CD4-positive, alpha-beta T cell treated with Interleukin-4 for 4 hours (primary cell): ENCODE results near the gene NSRP1.
"Not testable (repeated sequence)": the region's sequence is repeated elsewhere in the genome, so short reads cannot be mapped to it uniquely, and the experiment has no call there.

Experiments used
- DNase-seq: peaks from one replicate; pipeline ENCODE4 v3.0.0-alpha.2; 2020

Gene NSRP1, protein sequence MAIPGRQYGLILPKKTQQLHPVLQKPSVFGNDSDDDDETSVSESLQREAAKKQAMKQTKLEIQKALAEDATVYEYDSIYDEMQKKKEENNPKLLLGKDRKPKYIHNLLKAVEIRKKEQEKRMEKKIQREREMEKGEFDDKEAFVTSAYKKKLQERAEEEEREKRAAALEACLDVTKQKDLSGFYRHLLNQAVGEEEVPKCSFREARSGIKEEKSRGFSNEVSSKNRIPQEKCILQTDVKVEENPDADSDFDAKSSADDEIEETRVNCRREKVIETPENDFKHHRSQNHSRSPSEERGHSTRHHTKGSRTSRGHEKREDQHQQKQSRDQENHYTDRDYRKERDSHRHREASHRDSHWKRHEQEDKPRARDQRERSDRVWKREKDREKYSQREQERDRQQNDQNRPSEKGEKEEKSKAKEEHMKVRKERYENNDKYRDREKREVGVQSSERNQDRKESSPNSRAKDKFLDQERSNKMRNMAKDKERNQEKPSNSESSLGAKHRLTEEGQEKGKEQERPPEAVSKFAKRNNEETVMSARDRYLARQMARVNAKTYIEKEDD

DNA sequence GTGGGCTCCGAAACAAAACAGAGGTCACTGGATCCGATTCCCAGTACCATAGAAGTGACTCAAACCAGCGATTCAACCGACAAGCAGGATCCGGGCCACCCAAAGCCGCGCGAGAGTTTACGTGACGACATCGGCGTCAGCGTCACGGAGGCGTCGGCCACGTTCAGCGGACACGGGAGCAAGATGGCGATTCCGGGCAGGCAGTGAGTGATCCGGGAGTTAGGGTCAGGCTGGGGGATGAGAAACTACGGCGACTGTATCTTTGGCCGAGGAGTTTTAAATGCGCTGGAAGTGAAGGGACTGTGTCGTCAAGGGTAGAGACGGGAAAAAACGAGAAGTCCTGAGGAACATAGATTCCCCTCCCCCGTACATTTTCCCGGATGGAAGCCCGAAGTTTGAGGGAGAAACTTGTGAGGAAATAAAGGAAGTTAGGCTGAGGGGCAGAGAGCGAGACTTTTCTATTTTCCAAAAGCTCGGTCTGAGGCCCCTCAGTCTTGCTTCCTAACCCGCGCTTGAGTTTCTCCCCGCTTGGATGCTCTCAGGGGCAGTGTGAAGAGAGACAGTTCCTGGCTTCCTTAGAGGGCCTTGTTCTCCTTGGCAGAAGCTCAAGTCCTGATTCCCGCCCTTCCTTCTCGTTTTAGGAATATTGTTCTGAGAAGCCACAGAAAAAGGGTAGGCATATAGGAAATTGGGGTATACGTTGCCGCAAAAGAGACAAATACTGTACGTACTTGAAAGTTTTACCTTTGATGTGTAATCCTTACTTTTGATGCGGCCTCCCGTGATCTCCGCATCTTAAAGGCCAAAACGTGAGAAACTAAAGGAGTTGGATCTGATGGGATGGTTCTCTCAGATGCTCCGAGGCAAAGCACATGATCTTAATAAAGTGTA, at the start of gene NSRP1:
Gene NSRP1, plus strand, starts transcription at position 156 of the 891 bp plus-strand sequence. Its CDS starts 28 bp downstream, at position 184.
- peak; percentile 92 for DNase-seq

DNA sequence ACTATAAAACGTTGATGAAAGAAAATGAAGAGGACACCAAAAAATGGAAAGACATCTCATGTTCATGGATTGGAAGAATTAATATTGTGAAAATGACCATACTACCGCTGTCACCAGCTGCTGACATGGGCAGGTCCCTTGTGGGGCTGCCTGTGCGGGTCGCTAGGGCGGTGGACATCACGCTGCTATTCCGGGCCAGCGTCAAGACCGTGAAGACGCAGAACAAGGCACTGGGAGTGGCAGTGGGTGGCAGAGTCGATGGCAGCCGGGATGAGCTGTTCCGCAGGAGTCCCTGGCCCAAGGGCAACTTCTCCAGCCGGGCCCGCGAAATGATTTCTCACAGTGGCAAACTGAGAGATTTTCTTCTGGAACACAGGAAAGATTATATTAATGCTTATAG, 48.2 kb upstream of the NSRP1 start:
- DNase-seq, result no peak

DNA sequence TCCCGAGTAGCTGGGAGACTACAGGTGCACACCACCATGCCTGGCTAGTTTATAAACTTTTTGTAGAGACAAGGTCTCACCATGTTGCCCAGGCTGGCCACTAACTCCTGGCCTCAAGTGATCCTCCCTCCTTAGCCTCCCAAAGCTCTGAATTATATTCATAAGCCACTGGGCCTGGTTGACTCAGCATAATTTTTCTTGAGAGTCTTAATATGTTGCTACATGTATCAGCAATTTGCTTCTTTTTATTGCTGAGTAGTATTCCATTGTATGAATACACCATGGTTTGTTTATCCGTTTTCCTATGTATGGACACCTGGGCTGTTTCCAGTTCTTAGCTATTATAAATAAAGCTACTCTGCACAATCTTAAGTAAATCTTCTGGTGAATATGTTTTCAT, 42.4 kb upstream of the NSRP1 start:
- no peak for DNase-seq

DNA sequence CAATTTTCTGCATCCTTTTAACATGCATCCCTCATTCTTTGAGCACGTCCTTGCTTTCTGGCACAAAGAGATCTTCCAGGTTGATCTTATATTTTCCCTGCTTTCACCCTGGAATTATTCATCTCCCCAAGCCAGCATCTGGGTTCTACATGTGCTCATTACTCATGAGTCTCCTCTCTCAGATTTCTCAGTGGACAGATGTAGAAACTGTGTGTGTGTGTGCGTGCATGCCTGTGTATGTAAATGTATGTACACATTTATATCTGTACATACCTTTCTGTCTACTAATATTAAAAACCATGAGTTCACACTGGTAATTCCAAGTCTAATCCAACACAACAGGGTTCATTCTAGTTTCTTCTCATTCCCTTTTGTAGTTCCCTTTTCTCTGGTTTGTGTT, 41.9 kb upstream of the NSRP1 start:
- DNase-seq, result no peak

DNA sequence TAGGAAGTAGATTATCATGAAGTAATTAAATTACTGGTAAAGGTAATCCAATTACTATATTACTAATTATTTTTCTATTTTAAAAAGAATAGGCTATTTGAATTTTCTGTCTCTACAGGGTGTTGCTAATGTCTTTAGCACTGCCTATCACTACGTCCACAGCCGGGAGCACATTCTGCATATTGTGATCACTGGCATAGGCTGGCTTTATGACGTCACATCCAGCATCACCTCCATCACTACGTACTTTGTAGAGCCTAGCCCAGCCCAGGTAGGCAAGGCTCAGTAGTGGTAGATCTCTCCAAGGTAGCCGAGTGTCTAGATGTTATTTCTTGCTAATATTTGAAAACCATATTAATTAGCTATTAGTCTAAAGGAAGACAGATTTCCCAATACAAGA, 33.8 kb upstream of the NSRP1 start:
- DNase-seq, result no peak

DNA sequence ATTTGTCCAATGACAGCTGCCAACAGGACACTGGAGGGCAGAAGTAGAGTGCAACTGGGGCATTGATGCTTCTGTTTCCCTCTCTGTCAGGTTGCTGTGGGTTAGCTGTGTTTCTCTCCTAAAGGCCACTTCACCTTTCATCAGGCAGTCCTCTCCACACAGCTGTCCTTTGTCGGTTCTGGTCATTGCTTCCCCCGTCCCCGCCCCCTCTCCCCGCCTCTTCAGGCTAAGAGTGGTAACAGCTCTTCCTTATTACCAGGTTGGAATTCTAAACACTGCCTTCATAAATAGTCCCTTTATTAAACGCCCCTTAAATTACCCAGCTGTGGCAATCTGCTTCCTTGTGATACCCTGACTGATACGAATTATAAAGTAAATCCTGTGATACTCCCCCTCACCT, 31.8 kb upstream of the NSRP1 start:
- no peak for DNase-seq

DNA sequence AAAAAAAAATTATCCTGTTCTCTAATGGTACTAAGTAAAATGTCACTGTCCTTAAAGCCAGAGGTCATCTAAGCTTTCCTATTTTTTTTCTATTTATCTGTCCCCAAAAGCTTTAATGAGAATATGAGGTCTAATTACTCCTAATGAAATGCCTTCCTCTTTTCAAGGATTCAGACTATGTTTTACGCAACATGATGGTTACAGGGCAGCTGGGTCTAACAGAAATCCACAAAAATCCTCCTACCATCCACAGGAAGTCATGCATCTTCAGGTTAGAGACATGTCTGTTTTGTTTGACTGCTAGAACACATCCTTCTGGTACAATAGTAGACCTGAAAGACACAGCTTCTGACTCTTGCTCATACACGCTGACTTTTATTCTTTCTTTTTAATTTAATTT, 29.7 kb upstream of the NSRP1 start:
- no peak for DNase-seq

DNA sequence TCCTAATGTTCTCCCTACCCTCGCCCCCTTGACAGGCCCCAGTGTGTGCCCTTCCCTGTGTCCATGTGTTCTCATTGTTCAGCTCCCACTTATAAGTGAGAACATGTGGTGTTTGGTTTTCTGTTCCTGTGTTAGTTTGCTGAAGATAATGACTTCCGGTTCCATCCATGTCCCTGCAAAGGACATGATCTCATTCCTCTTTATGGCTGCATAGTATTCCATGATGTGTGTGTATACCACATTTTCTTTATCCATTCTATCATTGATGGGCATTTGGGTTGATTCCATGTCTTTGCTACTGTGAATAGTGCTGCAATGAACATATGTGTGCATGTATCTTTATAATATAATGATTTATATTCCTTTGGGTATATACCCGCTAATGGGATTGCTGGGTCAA, 29.2 kb upstream of the NSRP1 start:
- DNase-seq, result not testable (repeated sequence)

DNA sequence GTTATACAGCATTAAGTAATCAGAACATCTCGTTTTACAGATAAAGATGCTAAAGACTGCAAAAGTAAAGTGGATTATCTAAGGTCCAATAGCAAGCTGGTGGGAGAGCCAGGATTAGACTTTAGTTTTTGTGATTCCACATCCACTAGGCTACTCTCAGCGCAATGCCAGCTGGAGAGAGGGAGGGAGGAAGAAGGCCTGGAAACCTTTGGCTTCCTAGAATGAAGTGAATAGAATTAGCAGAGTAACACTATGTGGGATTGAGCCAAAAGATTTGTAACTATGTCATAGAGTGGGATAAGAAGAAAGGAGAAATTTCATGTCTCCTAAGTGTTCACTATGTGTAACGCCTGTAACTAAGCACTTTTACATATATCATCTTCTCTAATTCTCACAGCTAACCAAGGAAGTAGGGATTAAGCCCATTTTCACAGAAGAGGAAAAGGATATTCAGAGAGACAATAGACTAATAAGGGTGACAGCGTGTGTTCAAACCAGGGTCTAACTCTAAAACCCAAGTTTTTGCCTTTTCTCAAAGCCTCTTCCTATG, 25.4 kb upstream of the NSRP1 start:
- DNase-seq, result no peak

DNA sequence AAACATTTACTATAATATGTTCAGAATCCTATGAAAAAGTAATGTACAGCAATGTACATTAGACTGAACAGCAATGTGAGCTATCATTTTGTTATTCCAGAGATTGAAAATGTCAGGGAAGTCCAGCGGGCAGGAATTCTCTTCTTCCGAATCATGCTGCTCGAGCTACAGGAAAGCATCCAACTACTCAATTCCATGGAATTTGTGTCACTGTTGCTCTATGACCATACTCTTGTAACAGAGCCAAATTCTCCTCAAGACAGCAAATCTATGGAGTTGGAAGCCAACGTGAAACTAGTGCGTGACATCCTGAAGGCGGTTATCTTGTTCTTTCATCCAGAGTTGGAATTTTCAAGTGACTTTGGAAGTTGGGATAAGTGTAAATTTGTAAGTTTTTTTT, 24.8 kb upstream of the NSRP1 start:
- DNase-seq, result no peak

DNA sequence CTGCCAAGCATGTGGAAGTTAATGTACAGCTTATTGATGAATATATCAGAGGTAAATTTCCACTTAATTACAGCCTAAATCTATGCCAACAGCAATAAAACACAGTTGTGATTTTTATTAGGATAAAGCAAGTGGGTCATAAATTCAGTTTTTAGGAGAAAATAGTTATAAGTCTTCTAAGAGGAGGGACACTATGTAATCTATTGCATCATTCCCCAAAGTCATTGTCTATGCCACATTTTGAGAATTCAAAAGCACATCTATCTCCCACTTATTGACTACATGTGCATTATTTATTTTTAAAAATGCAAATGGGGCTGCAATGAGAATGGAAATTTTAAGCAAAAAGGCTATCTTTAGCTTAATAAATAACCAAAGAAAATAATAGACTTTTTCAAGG, 23.7 kb upstream of the NSRP1 start:
- DNase-seq, result no peak

DNA sequence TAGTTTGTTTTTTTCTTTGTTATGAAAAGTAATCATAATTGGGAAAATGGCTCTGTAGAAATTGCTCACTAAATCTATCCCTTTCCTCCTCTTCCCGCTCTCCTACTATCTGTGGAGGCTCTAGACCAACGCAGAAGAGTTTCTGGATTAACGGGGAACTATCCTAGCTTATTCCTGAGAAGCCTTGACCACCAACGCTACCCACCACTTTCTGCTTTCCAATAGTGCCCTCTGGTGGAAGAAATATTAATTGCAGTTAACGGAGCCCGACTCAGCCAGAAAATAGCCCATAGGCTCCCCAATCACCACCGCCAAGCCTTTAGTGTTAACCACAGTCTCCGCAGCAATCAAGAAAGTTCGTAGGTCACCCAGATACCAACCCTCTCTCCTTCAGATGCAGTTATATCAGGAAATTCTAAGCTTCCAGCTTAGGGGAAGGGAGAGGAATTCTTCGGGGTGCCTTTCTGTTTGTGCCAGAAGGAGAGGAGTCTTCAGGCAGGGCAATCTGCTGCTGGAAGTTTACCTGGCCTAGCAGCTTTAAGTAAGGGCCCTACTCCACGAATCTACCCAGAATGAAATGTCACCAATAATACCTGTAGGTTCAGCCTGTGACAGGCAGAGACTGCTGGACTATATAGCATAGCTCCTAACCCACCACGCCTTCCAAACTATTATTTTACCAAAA, 23.0 kb upstream of the NSRP1 start:
- peak; percentile 67 for DNase-seq

DNA sequence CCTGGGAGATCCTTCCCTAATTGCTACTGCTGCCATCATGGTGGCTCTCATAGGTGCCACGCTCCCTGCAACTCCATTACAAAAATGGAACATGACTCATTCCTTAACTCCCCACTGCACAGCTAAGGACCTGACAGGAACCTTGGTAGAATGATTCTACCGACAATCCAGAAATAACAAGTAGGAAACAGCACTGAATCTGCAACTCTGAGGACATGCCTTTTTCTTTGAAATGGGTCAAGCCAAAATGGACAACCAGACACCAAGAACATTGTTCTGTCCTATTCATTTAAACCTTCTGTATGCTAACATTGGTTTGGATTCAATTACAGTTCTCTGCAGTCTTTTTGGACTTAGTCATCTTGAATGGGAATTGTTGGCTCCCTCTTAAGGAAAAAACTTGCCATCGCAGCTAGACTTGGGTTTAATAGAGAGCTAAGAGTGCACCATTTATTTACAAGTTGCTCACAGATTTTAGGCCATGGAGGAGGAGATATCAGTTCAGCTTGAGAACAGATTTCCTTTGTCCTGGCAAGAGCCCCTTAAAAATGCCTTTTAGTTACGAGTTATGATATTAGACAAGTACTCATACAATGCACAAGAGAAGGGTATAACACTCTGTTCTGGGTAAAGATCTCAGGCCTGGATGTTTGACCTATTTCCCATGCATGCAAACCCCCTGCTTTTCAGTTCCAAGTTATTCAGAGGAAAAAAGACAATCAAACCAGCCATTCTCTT, 20.9 kb upstream of the NSRP1 start:
- peak; percentile 18 for DNase-seq

DNA sequence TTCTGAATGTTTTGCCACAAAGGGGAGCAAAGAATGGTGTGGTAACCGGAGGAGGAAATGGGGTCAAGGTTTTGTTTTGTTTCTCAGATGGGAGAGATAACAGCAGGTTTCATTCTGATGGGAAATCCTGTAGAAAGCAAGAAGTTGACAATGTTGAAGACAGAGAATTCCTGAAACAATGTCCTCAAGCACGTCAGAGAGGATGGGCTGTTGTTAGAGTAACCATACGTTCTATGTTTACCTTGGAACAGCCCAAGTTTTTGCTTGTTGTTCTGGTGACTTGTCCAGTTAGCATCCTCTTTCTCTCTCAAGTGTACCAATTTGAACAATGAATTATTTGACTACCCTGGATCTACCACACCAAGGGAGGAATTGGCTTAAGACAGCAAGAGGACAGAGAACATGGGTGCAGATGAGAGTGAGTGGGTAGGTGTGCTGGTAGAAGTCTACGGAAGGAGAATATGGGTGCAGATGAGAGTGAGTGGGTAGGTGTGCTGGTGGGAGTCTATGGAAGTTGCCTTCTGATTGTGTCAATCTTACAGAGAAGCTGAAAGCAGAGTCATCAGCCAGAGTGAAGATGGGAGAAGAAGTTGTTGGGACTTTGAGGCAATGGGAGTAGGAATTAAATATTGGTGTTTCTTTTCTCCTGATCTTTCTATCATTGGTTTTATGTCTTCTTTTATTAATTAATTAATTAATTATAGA, 14.8 kb upstream of the NSRP1 start:
- no peak for DNase-seq

DNA sequence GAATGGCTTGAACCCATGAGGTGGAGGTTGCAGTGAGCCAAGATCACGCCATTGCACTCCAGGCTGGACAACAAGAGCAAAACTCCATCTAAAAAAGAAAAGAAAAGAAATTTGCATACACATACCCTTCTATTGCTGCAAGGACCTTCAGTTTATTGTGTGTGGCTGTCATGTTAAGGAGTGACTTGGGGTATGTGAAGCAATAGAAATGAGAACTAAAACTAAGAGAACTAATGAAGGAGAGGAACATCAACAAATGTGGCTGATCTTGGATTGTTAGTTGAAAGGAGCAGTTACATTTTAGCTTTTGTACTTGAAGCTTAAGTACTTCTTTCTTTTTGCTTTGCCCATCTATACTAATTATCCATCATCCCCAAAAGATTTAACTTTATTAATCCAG, 12.7 kb upstream of the NSRP1 start:
- no peak for DNase-seq

DNA sequence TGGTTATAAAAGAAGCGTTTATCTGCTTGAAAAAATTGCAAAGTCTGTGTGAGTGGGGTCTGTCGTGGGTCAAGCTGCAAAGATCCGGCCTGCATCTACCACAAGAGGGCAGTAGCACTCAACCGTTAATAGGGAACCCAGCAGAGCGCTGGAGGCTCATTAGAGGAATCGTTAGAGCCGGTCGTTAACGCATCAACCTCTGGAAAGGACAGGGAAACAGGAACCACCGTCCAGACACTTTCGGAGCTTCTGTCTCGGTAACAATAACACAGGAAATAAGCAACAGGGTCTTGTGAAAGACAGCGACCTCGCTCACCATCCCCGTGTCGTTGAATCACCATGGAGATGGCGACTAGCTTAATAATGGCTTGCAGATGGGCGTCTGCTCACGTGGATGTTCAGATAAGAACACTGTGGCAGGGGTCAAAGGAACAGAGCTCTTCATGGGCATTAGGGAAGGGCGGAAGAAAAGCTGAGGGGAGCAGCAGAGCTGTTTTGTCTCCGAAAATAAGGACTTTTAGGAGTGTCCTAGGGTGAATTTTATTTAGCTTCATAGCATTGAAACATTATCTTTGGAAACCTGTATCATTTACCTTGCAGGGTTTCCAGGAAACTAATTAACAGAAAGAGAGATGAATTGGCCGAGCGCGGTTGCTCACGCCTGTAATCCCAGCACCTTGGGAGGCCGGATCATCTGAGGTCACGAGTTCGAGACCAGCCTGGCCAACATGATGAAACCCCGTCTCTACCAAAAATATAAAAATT, 11.9 kb upstream of the NSRP1 start:
- DNase-seq, result peak; percentile 74

DNA sequence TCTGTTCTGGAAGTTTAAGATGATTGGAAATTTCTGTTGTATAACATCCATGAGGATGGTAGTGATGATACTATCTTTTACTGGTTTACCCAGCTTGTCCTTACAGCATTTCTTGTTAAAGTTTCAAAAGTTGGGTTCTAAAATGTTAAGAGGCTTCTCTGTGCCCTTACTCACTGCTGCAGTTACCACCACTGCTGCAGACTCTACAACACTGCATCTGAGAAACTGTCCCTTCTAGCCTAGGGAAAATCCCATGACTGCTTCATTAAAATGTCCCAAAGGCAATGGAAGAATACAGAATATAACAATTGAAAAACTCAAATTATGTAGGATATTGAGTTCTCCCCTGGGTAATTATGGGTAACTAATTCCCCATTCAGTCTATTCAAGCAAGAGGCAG, 3.8 kb upstream of the NSRP1 start:
- no peak for DNase-seq

DNA sequence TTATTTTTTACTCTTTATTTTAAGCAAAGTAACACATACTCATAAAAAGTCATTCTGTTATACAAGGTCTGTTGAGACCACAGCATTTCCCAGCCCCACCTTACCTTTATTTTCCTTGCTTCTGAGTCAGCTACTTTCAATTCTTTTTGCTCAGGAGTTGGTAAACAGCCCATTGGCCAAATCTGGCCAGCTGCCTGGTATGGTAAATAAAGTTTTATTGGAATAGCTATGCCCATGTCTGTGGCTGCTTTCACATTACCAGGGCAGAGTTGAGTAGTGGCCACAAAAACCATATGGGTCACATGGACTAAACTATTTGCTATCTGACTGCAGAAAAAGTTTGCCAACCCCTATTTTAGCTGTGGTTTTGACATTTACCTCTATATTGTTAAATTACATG, 3.4 kb upstream of the NSRP1 start:
- no peak for DNase-seq

DNA sequence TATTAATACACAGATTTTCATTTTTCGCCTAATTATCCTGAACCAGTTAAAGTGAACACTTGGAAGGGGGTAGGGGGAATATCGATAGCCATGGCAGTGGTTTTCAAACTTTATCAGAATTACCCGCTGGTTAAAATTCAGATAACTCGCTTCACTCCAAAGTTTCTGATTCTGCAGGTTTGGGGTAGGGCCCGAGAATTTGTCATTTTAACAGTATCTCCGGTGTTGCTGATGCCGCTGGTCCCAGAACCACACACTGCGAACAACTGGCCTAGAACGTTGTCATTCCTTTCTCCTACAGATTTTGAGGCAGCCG, 313 bp upstream of the NSRP1 start:
- DNase-seq, result no peak

DNA sequence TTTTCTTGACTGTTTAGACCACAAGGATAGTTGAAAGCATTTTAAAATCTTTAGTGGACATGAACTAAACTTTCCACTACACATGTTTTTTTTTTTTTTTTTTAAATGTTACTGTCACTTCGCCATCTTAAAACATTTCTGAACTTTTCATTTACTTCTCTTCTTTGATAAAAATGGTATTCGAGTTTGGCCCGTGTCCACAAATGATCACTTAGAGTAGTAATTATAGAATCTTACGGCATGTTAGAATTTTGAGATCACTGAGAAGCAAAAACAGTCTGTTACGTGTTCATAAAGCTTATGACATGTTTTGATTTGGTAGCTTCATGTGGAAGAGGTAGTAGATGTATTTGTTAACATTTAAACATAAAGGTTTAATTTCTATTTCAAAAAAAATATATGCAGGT, 1.1 kb downstream of the NSRP1 start:
- DNase-seq, result no peak

DNA sequence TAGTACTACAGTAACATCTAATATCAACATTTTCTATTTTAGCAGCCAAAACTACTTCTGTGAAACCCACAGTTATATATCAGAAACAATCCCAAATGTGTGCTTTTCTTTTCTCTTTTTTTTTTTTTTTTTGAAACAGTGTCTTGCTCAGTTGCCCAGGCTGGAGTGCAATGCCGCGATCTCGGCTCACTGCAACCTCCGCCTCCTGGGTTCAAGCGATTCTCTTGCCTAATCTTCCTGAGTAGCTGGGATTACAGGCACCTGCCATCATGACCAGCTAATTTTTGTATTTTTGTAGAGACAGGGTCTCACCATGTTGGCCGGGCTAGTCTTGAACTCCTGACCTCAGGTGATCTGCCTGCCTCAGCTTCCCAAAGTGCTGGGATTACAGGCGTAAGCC, 2.0 kb downstream of the NSRP1 start:
- not testable (repeated sequence) for DNase-seq
